ENCODE measurements around the gene IRF2BP1. TPM values are rescaled to one million over a fixed set of nuclear protein-coding genes. Genes with fewer than 3 reads are reported as not detected.

IRF2BP1 gene, protein sequence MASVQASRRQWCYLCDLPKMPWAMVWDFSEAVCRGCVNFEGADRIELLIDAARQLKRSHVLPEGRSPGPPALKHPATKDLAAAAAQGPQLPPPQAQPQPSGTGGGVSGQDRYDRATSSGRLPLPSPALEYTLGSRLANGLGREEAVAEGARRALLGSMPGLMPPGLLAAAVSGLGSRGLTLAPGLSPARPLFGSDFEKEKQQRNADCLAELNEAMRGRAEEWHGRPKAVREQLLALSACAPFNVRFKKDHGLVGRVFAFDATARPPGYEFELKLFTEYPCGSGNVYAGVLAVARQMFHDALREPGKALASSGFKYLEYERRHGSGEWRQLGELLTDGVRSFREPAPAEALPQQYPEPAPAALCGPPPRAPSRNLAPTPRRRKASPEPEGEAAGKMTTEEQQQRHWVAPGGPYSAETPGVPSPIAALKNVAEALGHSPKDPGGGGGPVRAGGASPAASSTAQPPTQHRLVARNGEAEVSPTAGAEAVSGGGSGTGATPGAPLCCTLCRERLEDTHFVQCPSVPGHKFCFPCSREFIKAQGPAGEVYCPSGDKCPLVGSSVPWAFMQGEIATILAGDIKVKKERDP
- polyA plus RNA-seq (2011; rRNA removed) (9.5 and 10.9 TPM in 2 replicates), polyA plus RNA-seq (2017; fragmentation: RNase III; extraction: RNeasy Plus Mini Kit Qiagen cat#74134 plus additional on column Dnase treatment) (20.1 to 23.1 TPM (median 21.3 TPM) in 3 replicates), polyA minus RNA-seq (2011; rRNA and poly(A)+ RNA removed) (10.2 and 13.7 TPM in 2 replicates)
- 17.2 and 27.7 TPM in 2 replicates for polyA plus RNA-seq (2012; cell fraction: cytosol; rRNA removed)
- polyA plus RNA-seq (2012; cell fraction: nucleus; rRNA removed), result 17.1 and 29.4 TPM in 2 replicates

DNA sequence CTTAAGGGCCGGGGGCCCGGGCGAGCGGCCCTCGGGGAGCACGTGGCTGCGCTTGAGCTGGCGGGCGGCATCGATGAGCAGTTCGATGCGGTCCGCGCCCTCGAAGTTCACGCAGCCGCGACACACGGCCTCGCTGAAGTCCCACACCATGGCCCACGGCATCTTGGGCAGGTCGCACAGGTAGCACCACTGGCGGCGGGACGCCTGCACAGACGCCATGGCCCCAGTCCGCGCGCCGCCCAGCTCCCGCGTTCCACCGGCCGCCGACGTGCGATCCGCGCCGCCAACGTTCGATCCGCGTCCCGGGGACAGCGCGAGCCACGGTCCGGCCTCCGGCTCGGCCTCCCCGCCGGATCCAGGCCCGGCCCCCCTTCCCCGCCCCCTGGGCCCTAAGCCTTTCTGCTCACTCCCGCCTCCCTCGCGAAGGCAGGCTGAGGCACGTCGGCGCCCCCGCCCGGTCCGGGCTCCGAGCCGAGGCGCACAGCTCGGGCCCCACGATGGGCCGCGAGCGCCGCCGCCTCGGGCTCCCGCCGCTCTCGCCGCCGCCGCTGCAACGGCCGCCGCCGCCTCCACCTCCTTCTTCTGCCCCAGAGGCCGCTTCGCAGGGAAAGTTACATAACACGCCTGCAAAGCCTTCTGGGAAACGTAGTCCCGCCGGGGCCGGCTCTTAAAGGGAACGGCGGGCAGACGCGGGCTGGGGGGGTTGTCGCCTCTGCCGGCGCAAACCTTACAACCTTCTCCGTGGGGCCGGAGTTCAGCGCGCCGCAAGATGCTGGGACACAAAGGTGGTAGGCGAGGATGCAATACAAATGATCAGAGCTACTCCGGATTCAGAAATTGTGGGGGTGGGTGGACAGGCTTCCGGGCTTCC lies at the start of gene IRF2BP1:
TSS of gene IRF2BP1 (minus strand) at position 586 of the 871 bp plus-strand sequence. CDS start at position 219, 367 bp downstream.
- Histone ChIP-seq H3K9me3 (no peaks in the 10 kb centered on the region), H3K4me2 (peak within 1 kb of the TSS; percentile 87), H3K4me3 (peak within 1 kb of the TSS; percentile 87), H3K4me1 (peaks cover 45% of the 10 kb centered on the region), H3K27ac (peak within 1 kb of the TSS; percentile 95 to 97)
- DNase-seq (ENCODE audit: low read depth in 1 of 2, low spot score in 1 of 2), result peak; percentile 96 to 97
- FAIRE-seq, result no peak
- whole genome bisulfite sequencing (ENCODE audit: missing lambda C conversion rate), result 2% methylated on average over 18 of the region's 107 CpGs
- POLR2A ChIA-PET, result interaction anchor here (0.6 to 2.8 kb wide), 16 partner anchors 17 to 1371 kb away, joined by 3 to 30 read pairs (median 5); partner anchors contain the start of genes CCDC61, FOXA3, MYPOP and SYMPK
- peak; percentile 67 to 76 for ATAC-seq
- CTCF ChIA-PET, result interaction anchor here (0.6 to 12.8 kb wide), 22 partner anchors 9 to 550 kb away, joined by 3 to 315 read pairs (median 4); partner anchors contain the start of genes FOXA3, MYPOP, RSPH6A and SIX5
- no peak for TF ChIP-seq JUNB (IDR thresholded peaks at IDR 0.05)
- no peak for TF ChIP-seq HEYL (CRISPR knock-in tag; IDR thresholded peaks at IDR 0.05)
- no peak for TF ChIP-seq HDAC2 (IDR thresholded peaks at IDR 0.05)
- no peak for TF ChIP-seq CTCF (IDR thresholded peaks at IDR 0.05)
- no peak for TF ChIP-seq FOSB (CRISPR knock-in tag; IDR thresholded peaks at IDR 0.05)
- TF ChIP-seq TFCP2L1 (CRISPR knock-in tag; IDR thresholded peaks at IDR 0.05), result no peak
- no peak for TF ChIP-seq MAFK (IDR thresholded peaks at IDR 0.05; ENCODE audit: partially characterized antibody)
- TF ChIP-seq CBX2 (IDR thresholded peaks at IDR 0.05; ENCODE audit: borderline replicate concordance, low read depth), result no peak
- no peak for TF ChIP-seq KDM5A (IDR thresholded peaks at IDR 0.05)
- TF ChIP-seq CEBPB (IDR thresholded peaks at IDR 0.05), result peak; percentile 90 to 97
- peak; percentile 64; the same call in 1 of the 2 replicates for TF ChIP-seq MAX (IDR thresholded peaks at IDR 0.05)
- peak; percentile 69; the same call in 1 of the 2 replicates for TF ChIP-seq E2F6 (IDR thresholded peaks at IDR 0.05; ENCODE audit: borderline replicate concordance, low read depth)
- TF ChIP-seq, protein P1, sequence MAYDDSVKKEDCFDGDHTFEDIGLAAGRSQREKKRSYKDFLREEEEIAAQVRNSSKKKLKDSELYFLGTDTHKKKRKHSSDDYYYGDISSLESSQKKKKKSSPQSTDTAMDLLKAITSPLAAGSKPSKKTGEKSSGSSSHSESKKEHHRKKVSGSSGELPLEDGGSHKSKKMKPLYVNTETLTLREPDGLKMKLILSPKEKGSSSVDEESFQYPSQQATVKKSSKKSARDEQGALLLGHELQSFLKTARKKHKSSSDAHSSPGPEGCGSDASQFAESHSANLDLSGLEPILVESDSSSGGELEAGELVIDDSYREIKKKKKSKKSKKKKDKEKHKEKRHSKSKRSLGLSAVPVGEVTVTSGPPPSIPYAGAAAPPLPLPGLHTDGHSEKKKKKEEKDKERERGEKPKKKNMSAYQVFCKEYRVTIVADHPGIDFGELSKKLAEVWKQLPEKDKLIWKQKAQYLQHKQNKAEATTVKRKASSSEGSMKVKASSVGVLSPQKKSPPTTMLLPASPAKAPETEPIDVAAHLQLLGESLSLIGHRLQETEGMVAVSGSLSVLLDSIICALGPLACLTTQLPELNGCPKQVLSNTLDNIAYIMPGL (CRISPR knock-in tag; IDR thresholded peaks at IDR 0.05; ENCODE audit: borderline replicate concordance), result no peak
- TF ChIP-seq NFE2L2 (conservative IDR thresholded peaks at IDR 0.05; ENCODE audit: low read length), result no peak
- no peak for TF ChIP-seq TP53 (CRISPR knock-in tag; IDR thresholded peaks at IDR 0.05)
- no peak; a peak in 1 of 5 replicates for TF ChIP-seq EP300 (IDR thresholded peaks at IDR 0.05)
- TF ChIP-seq RCOR1 (IDR thresholded peaks at IDR 0.05; ENCODE audit: low read depth, low read length), result peak; percentile 82; the same call in 1 of the 2 replicates
- peak; percentile 35; the same call in 1 of the 2 replicates for TF ChIP-seq PHF8 (IDR thresholded peaks at IDR 0.05; ENCODE audit: borderline replicate concordance, low read depth)
- TF ChIP-seq GATA3 (IDR thresholded peaks at IDR 0.05; ENCODE audit: borderline replicate concordance), result peak; percentile 6; the same call in 1 of the 2 replicates
- TF ChIP-seq, protein P2, sequence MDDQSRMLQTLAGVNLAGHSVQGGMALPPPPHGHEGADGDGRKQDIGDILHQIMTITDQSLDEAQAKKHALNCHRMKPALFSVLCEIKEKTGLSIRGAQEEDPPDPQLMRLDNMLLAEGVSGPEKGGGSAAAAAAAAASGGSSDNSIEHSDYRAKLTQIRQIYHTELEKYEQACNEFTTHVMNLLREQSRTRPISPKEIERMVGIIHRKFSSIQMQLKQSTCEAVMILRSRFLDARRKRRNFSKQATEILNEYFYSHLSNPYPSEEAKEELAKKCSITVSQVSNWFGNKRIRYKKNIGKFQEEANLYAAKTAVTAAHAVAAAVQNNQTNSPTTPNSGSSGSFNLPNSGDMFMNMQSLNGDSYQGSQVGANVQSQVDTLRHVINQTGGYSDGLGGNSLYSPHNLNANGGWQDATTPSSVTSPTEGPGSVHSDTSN (IDR thresholded peaks at IDR 0.05), result no peak
- no peak for TF ChIP-seq FOXS1 (CRISPR knock-in tag; IDR thresholded peaks at IDR 0.05)
- TF ChIP-seq NPAS2 (CRISPR knock-in tag; IDR thresholded peaks at IDR 0.05; ENCODE audit: borderline replicate concordance), result no peak
- no peak; the same call in 1 of the 2 replicates for TF ChIP-seq KDM1A (IDR thresholded peaks at IDR 0.05; ENCODE audit: low read depth)
- TF ChIP-seq SREBF2 (IDR thresholded peaks at IDR 0.05), result no peak
- 0 out of 2 replicates have a peak, but pooled peaks have one; percentile 27 for TF ChIP-seq CHD4 (IDR thresholded peaks at IDR 0.05; ENCODE audit: borderline replicate concordance)
- TF ChIP-seq REST (IDR thresholded peaks at IDR 0.05), result no peak

Data from A549 (cell line).